Ectodermal cell (in vitro differentiated cells): Measurements from ENCODE around the gene CORT. TPM values are rescaled to one million over a fixed set of nuclear protein-coding genes. Genes with fewer than 3 reads are reported as not detected.
"Not testable (repeated sequence)": the region's sequence is repeated elsewhere in the genome, so short reads cannot be mapped to it uniquely, and the experiment has no call there.

Source experiments
- H3K27ac ChIP-seq: 2 replicates; pipeline ENCODE4 v1.7.0; 2013; ENCODE audit warnings: mild to moderate bottlenecking, low read depth, low read length; ENCODE audit not compliant: insufficient read depth, poor library complexity, severe bottlenecking
- H3K27me3 ChIP-seq: 2 replicates; pipeline ENCODE4 v1.7.0; 2013; ENCODE audit warnings: mild to moderate bottlenecking, low read length; ENCODE audit not compliant: insufficient read depth, control insufficient read depth, poor library complexity, severe bottlenecking
- H3K36me3 ChIP-seq: one replicate; pipeline ENCODE4 v1.7.0; 2013; ENCODE audit warnings: low read length; ENCODE audit not compliant: control insufficient read depth, insufficient read depth
- H3K4me1 ChIP-seq: one replicate; pipeline ENCODE4 v1.7.0; 2013; ENCODE audit warnings: low read length; ENCODE audit not compliant: control insufficient read depth, insufficient read depth
- H3K4me3 ChIP-seq: 2 replicates; pipeline ENCODE4 v1.7.0; 2013; ENCODE audit warnings: low read depth, low read length, control low read depth; ENCODE audit not compliant: insufficient read depth
- H3K9me3 ChIP-seq: 2 replicates; pipeline ENCODE4 v1.7.0; 2013; ENCODE audit warnings: mild to moderate bottlenecking, low read length, moderate library complexity; ENCODE audit not compliant: control insufficient read depth
- WGBS, 2 experiments: methylation state at CpG; one replicate each; pipeline ENCODE4 v1.1.7; 2013; ENCODE audit warnings: missing lambda C conversion rate in 2 of 2; 5-methylcytosine and 5-hydroxymethylcytosine counted together
- polyA plus RNA-seq, 4 experiments: library from polyadenylated mRNA; stranded (reverse); fragments of 50-300 nt; gene quantifications; one replicate each; pipeline ENCODE4 v1.2.3, GENCODE V29; 2013

The CORT gene
- 0.78 TPM for polyA plus RNA-seq (2013, experiment 1 of 4)
- 1.1 TPM for polyA plus RNA-seq (2013, experiment 2 of 4)
- 0.37 TPM for polyA plus RNA-seq (2013, experiment 3 of 4)
- polyA plus RNA-seq (2013, experiment 4 of 4) = 0.77 TPM

DNA sequence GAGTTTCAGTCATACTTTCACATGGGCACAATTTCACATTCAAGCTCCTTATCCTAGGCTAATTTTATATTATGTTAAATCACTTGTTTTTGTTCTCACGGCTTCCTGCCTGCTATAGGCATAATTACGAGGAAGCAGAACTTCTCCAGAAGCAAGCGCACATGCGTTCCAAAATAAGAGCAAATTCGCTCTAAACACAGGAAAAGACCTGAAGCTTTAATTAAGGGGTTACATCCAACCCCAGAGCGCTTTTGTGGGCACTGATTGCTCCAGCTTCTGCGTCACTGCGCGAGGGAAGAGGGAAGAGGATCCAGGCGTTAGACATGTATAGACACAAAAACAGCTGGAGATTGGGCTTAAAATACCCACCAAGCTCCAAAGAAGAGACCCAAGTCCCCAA lies at the start of gene CORT:
Gene CORT, plus strand, starts transcription at position 281 of the 400 bp plus-strand sequence. CDS start 193 bp downstream, outside the sequence.
- 93 to 95% methylated on average over 10 of the region's 10 CpGs for WGBS, 2 experiments
- Histone ChIP-seq H3K27ac (no peak within 1 kb of the TSS), H3K27me3 (no peaks in the 10 kb centered on the region), H3K4me1 (peaks cover 20% of the 10 kb centered on the region), H3K9me3 (no peaks in the 10 kb centered on the region), H3K36me3 (no peaks in the 10 kb centered on the region), H3K4me3 (no peak within 1 kb of the TSS)

- no peak overlapping the region for H3K4me3 ChIP-seq
- no peaks in the 10 kb centered on the region for H3K27me3 ChIP-seq
- 89 to 100% methylated on average over 1 of the region's 1 CpG for WGBS, 2 experiments
- no peaks in the 10 kb centered on the region for H3K4me1 ChIP-seq
- peaks cover 35% of the 10 kb centered on the region for H3K36me3 ChIP-seq
- H3K27ac ChIP-seq = no peak overlapping the region
- H3K9me3 ChIP-seq = no peaks in the 10 kb centered on the region
Measured at GRCh38 chr1:10401281-10401680, 48.5 kb upstream of the CORT start.

DNA sequence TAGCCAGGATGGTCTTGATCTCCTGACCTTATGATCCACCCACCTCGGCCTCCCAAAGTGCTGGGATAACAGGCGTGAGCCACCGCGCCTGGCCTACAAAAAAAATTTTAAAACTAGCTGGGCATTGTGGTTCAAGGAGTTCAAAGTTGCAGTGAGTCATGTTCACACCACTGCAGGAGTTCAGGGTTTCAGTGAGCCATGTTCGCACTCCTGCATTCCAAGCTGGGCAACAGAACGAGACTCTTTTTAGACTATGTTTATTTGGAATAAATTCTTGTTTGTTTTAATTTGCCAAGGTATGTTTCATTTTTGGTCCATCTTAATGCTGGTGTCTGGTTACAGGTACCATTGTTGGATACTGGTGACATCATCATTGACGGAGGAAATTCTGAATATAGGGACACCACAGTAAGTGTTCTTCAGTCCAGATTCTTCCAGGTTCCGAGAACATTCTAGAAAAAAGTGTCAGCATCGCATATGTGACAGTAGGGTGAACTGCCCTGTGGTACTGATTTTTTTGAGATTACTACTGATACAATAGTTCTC lies 47.0 kb upstream of the CORT start:
- H3K4me3 ChIP-seq = no peak overlapping the region
- 96 to 97% methylated on average over 9 of the region's 9 CpGs for WGBS, 2 experiments
- no peak overlapping the region for H3K27ac ChIP-seq
- no peaks in the 10 kb centered on the region for H3K27me3 ChIP-seq
- no peaks in the 10 kb centered on the region for H3K4me1 ChIP-seq
- H3K36me3 ChIP-seq = peaks cover 50% of the 10 kb centered on the region
- H3K9me3 ChIP-seq = no peaks in the 10 kb centered on the region

DNA sequence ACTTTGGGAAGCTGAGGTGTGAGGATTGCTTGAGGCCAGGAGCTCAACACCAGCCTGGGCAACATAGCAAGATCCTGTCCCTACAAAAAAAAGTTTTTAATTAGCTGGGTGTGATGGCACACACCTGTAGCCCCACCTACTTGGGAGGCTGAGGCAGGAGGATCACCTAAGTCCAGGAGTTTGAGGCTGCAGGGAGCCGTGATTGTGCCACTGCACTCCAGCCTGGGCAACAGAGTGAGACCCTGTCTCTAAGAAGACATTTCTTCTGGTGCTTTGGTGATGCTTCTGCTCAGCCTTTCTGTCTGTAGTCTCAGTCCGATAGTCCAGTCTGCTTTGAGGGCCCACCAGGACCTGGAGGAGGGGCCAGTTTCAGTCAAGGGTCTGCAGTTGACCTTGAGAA lies 42.6 kb upstream of the CORT start:
- WGBS, 2 experiments = 95 to 98% methylated on average over 2 of the region's 2 CpGs
- Histone ChIP-seq H3K9me3 (no peaks in the 10 kb centered on the region), H3K36me3 (peaks cover 86% of the 10 kb centered on the region), H3K27me3 (no peaks in the 10 kb centered on the region), H3K4me3 (no peak overlapping the region), H3K4me1 (no peaks in the 10 kb centered on the region), H3K27ac (no peak overlapping the region)

GRCh38 chr1:10415211-10415930 lies 34.5 kb upstream of the CORT start:
- Histone ChIP-seq H3K4me3 (no peak overlapping the region), H3K4me1 (no peaks in the 10 kb centered on the region), H3K9me3 (no peaks in the 10 kb centered on the region), H3K36me3 (peaks cover 80% of the 10 kb centered on the region), H3K27ac (no peak overlapping the region), H3K27me3 (no peaks in the 10 kb centered on the region)
- 93 to 98% methylated on average over 5 to 6 of the region's 6 CpGs for WGBS, 2 experiments

DNA sequence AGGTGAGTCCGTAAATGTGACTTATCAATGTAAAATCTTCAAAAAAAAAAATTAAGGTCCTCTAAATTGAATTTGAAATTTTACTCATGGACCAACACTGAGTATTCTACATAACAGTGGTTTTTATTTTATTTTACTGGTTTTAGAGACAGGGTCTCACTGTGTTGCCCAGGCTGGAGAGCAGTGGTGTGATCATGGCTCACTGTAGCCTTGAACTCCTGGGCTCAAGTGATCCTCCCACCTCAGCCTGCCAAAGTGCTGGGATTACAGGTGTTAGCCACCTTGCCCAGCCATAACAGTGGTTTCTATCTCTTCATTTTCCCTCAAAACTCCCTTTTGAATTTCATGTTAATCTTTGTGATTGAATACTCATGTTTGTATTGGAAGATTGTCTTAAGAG lies 33.9 kb upstream of the CORT start:
- peaks cover 79% of the 10 kb centered on the region for H3K36me3 ChIP-seq
- not testable (repeated sequence) for H3K4me1 ChIP-seq, H3K27ac ChIP-seq, H3K9me3 ChIP-seq, H3K4me3 ChIP-seq, H3K27me3 ChIP-seq
- 100% methylated on average over 1 of the region's 1 CpG; no CpG with 5 or more reads in 1 of the 2 experiments for WGBS, 2 experiments

- not testable (repeated sequence) for H3K9me3 ChIP-seq, H3K4me1 ChIP-seq, H3K27me3 ChIP-seq, H3K4me3 ChIP-seq, H3K27ac ChIP-seq
- WGBS, 2 experiments = 96% methylated on average over 8 of the region's 8 CpGs
- peaks cover 59% of the 10 kb centered on the region for H3K36me3 ChIP-seq
Measured at GRCh38 chr1:10418741-10419140, 31.1 kb upstream of the CORT start.

- H3K4me1 ChIP-seq = no peaks in the 10 kb centered on the region
- H3K27me3 ChIP-seq = no peaks in the 10 kb centered on the region
- 91 to 92% methylated on average over 15 of the region's 15 CpGs for WGBS, 2 experiments
- no peak overlapping the region for H3K27ac ChIP-seq
- H3K36me3 ChIP-seq = peaks cover 53% of the 10 kb centered on the region
- H3K9me3 ChIP-seq = no peaks in the 10 kb centered on the region
- H3K4me3 ChIP-seq = no peak overlapping the region
Measured at GRCh38 chr1:10419351-10419750, 30.5 kb upstream of the CORT start.

GRCh38 chr1:10421637-10422036 lies 28.2 kb upstream of the CORT start:
- Histone ChIP-seq H3K27me3 (no peaks in the 10 kb centered on the region), H3K27ac (no peak overlapping the region), H3K36me3 (peaks cover 36% of the 10 kb centered on the region), H3K9me3 (no peaks in the 10 kb centered on the region), H3K4me1 (no peaks in the 10 kb centered on the region), H3K4me3 (no peak overlapping the region)
- WGBS, 2 experiments = 97% methylated on average over 5 of the region's 5 CpGs

DNA sequence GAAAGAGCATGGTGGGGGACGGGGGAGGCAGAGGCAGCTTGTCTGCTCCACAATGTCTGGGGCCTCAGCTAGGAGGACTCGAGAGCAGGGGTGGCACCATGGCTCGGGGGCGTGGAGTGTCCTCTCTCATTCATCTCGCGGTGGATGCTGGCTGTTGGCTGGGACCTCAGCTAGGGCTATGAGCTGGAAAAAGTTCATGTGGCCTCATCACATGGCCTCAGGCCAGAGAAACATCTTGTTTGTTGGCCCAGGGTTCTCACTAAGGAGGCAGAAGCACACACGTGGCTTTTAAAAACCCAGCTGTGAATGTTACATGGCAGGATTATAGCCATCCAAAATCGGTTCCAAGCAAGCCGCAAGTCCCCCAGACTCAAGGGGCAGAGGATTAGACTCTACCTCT lies 25.8 kb upstream of the CORT start:
- 83 to 87% methylated on average over 9 of the region's 9 CpGs for WGBS, 2 experiments
- Histone ChIP-seq H3K27me3 (no peaks in the 10 kb centered on the region), H3K4me3 (no peak overlapping the region), H3K27ac (no peak overlapping the region), H3K4me1 (no peaks in the 10 kb centered on the region), H3K9me3 (no peaks in the 10 kb centered on the region), H3K36me3 (peaks cover 19% of the 10 kb centered on the region)
